ENCODE results near the gene MPHOSPH8.
"Not testable (repeated sequence)": the region's sequence is repeated elsewhere in the genome, so short reads cannot be mapped to it uniquely, and the experiment has no call there.

The MPHOSPH8 gene

GRCh38 chr13:19685034-19685433 is 51.6 kb downstream of the MPHOSPH8 start:
- no peak for DNase-seq

DNA sequence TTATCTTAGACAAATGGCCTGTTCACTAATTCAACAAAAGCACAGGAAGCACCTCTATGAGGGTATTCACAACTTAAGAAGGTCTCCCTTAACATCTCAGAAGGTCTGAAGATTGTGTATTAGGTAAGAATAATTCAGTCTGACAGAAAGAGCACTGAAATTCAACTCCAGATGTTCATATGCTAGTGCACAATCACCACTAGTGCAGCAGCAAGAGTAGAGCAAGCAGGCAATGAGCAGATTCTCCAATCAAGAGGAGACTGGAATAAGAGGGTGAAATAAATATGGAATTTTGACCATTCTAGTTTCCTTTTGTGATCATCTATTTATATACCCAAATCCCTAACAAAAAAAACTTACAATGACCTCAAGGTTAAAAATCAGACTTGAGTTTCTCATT is 52.0 kb downstream of the MPHOSPH8 start:
- DNase-seq: no peak

- not testable (repeated sequence) for DNase-seq
These were observed 58.0 kb downstream of the MPHOSPH8 start for GRCh38 chr13:19691447-19691846.

DNA sequence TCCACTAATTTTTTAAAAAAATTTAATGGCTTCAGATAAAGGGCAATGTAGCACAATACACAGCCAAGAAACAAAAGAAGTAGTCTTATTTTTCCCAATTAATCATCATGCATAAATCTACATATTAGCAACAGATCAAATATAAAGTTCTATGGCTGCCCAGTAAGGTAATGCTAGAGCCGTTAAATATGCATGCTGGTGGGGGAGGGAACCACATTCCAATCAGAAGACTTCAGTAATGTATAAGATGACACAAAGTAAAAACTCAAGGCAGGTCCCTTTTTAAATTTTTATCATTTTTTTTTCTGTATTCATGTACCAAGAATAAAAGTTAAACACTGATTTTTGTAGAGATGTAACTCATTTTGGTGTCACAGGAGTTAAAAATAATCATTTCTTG is 62.0 kb downstream of the MPHOSPH8 start:
- DNase-seq: no peak

GRCh38 chr13:19695829-19696228 is 62.4 kb downstream of the MPHOSPH8 start:
- no peak for DNase-seq

DNA sequence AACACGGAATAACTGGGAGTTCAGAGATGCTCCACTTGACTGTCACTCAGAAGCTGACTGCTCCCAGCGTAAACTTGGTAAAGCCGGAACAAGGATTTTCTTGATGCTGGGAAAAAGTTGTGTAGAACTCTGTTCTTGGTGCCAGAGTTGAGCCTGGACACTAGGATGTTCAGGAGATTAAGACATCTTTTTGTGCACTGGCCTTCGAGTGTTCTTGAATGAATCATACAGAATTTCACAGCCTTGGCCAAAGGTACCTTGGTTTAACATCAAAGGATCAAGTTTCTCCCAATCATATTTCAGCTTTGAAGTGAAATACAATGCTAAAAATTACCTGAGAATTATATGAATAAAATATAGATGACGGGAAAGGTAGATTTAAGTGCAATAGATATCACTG is 67.5 kb downstream of the MPHOSPH8 start:
- DNase-seq: not testable (repeated sequence)

DNA sequence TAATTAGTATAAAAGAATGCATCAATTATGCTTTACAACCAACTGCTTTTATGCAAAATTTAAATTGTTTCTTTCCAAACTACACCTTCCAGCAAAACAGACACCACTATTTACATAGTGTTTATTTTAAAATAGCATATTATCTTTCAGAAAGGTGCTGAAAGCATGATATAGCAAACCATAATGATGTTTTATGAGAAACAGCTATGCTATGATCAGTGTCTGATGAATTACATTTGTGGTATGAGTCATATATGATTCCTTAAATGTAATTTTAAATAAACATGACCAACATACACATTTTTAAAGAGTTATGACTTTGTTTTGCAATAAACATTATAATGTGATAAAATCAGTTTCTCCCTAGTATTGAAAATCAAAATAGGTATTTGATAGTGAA is 68.2 kb downstream of the MPHOSPH8 start:
- not testable (repeated sequence) for DNase-seq

DNA sequence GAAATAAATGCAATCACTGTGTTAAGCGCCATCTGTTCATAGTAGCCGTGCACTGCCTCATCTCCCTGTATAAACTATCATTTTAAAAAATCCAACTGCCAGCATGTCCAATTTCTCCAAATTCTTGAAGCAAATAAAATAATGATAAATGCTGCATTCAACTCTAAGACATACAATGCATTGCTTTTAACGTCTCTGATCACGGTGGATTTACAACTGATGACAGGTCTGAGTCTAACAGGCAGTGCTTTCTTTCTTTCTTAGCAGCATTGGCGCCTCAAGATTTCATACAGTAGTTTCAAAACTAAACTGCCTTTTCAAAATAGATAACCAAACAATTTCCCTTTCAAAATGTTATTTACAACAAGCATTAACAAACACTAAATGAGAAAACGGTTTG is 70.8 kb downstream of the MPHOSPH8 start:
- DNase-seq: not testable (repeated sequence)

- not testable (repeated sequence) for DNase-seq
These were observed 75.6 kb downstream of the MPHOSPH8 start for GRCh38 chr13:19709039-19709438.

DNA sequence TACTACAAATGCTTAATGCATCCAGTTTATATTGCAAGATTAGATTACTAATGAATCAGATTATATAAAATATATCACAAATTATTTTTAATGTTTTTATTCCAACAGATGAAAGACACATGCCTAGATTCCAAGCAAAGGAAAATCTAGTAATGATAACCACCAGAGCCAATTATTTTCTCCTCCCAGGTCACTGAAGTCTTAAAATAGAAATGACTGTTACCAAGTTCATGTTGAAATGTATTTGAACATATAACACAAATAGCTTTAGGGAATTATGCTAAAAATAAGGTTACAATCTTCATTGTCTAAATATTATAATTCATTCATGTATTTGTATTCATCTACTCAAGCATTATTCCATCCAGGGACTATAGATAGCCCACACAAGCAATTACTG is 76.3 kb downstream of the MPHOSPH8 start:
- DNase-seq: not testable (repeated sequence)

GRCh38 chr13:19713186-19713965 is 79.9 kb downstream of the MPHOSPH8 start:
- no peak for DNase-seq

DNA sequence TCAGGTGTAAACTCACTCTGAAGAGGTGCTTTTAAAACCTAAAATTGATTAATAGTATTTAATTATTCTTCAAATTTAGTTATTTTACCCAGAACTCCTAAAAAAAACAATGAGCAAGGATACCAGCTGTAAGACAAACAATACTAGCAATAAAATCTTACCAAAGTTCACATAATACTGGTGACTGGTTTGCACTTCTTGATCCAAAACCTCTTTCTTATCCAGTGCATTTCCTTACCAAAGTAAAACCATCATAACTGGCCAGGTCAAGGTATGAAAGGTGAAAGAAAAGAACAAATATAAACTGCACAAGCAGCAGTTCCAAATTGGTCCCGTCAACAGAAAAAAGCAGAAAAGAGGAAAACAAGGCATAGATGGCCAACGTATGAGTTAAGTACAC is 86.6 kb downstream of the MPHOSPH8 start:
- no peak for DNase-seq

All from SIG-M5 (cell line).